Measurements from ENCODE around the gene AIMP1. TPM values are rescaled to one million over a fixed set of nuclear protein-coding genes. Genes with fewer than 3 reads are reported as not detected.

The AIMP1 gene
- total RNA-seq, 1 donor from 2014 or later = 72.1 TPM

GRCh38 chr4:106297245-106298035 lies 18.9 kb upstream of the AIMP1 start:
- H3K27ac Mint-ChIP-seq = no peak overlapping the region

DNA sequence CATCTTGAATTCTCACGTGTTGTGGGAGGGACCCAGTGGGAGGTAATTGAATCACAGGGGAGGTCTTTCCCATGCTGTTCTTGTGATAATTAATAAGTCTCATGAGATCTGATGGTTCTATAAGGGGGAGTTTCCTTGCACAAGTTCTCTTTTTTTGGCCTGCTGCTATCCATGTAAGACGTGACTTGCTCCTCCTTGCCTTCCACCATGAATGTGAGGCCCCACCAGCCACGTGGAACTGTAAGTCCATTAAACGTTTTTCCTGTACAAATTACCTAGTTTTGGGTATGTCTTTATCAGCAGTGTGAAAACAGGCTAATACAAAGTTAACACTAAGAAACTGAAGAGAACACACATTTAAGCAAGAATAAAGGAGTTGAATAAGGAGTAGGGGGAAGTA lies 16.4 kb upstream of the AIMP1 start:
- H3K9me3 Mint-ChIP-seq = no peaks in the 10 kb centered on the region
- no peak overlapping the region for H3K4me3 Mint-ChIP-seq (ENCODE audit: low read depth)
- H3K27ac Mint-ChIP-seq = no peak overlapping the region
- H3K27me3 Mint-ChIP-seq (ENCODE audit: low read depth) = no peaks in the 10 kb centered on the region
- DNase-seq (ENCODE audit: low spot score) = no peak
- no peaks in the 10 kb centered on the region for H3K4me1 Mint-ChIP-seq (ENCODE audit: low read depth)
- H3K36me3 Mint-ChIP-seq (ENCODE audit: low read depth) = peaks cover 21% of the 10 kb centered on the region
- intact Hi-C loops (cut with micrococcal nuclease) = no loop called here

More at GRCh38 chr4:106297245-106298035, 18.9 kb upstream of the AIMP1 start:
- no peak for DNase-seq (ENCODE audit: low spot score)
- no peaks in the 10 kb centered on the region for H3K4me1 Mint-ChIP-seq (ENCODE audit: low read depth)
- H3K4me3 Mint-ChIP-seq (ENCODE audit: low read depth) = no peak overlapping the region
- intact Hi-C loops (cut with micrococcal nuclease) = no loop called here
- H3K9me3 Mint-ChIP-seq = no peaks in the 10 kb centered on the region
- H3K27me3 Mint-ChIP-seq (ENCODE audit: low read depth) = no peaks in the 10 kb centered on the region
- peaks cover 25% of the 10 kb centered on the region for H3K36me3 Mint-ChIP-seq (ENCODE audit: low read depth)

DNA sequence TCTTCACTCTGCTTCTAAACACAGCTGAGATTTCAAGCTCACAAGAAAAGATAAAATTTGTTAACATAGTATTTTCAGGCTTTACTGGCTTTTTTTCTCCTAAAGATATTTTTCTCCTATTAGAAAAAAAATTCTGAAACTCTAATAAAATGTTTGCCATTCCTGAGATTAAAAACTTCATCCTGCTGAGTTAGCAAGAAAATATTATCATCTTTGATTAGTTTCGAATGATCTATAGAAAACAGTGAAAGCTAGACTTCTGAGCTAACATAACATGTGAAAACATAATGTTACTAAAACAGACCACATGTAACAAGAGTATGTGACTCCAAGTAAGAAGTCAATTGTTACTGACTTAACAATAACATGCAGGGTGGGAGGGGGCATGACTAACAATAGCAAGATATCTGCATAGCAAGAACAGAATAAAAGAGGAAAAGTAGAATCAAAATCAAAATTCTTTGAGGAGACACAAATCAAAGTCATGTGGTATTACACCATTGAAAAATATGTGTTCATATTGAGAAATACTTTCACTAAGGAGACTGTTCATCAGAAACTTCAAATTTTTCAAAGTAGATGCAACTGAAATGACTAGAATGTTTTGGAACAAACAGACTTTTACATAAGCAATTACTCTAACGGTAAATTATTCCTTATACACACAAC lies 14.8 kb upstream of the AIMP1 start:
- H3K36me3 Mint-ChIP-seq (ENCODE audit: low read depth) = peaks cover 15% of the 10 kb centered on the region
- no peaks in the 10 kb centered on the region for H3K4me1 Mint-ChIP-seq (ENCODE audit: low read depth)
- intact Hi-C loops (cut with micrococcal nuclease) = no loop called here
- DNase-seq (ENCODE audit: low spot score) = no peak
- H3K27ac Mint-ChIP-seq = no peak overlapping the region
- H3K9me3 Mint-ChIP-seq = no peaks in the 10 kb centered on the region
- no peaks in the 10 kb centered on the region for H3K27me3 Mint-ChIP-seq (ENCODE audit: low read depth)
- no peak overlapping the region for H3K4me3 Mint-ChIP-seq (ENCODE audit: low read depth)

GRCh38 chr4:106302062-106302438 lies 14.3 kb upstream of the AIMP1 start:
- Mint-ChIP-seq H3K27ac (no peak overlapping the region), H3K4me3 (ENCODE audit: low read depth) (no peak overlapping the region), H3K36me3 (ENCODE audit: low read depth) (peaks cover 15% of the 10 kb centered on the region), H3K9me3 (no peaks in the 10 kb centered on the region), H3K4me1 (ENCODE audit: low read depth) (no peaks in the 10 kb centered on the region), H3K27me3 (ENCODE audit: low read depth) (no peaks in the 10 kb centered on the region)
- DNase-seq (ENCODE audit: low spot score) = no peak
- intact Hi-C loops (cut with micrococcal nuclease) = no loop called here

- Mint-ChIP-seq H3K27me3 (ENCODE audit: low read depth) (no peaks in the 10 kb centered on the region), H3K9me3 (no peaks in the 10 kb centered on the region), H3K4me1 (ENCODE audit: low read depth) (no peaks in the 10 kb centered on the region), H3K36me3 (ENCODE audit: low read depth) (peaks cover 15% of the 10 kb centered on the region), H3K4me3 (ENCODE audit: low read depth) (no peak overlapping the region), H3K27ac (no peak overlapping the region)
- intact Hi-C loops (cut with micrococcal nuclease) = no loop called here
- no peak for DNase-seq (ENCODE audit: low spot score)
Measured at GRCh38 chr4:106303548-106304281, 12.6 kb upstream of the AIMP1 start.

- Mint-ChIP-seq H3K4me1 (ENCODE audit: low read depth) (no peaks in the 10 kb centered on the region), H3K9me3 (no peaks in the 10 kb centered on the region), H3K36me3 (ENCODE audit: low read depth) (peaks cover 15% of the 10 kb centered on the region), H3K27ac (no peak overlapping the region), H3K27me3 (ENCODE audit: low read depth) (no peaks in the 10 kb centered on the region), H3K4me3 (ENCODE audit: low read depth) (no peak overlapping the region)
- no peak for DNase-seq (ENCODE audit: low spot score)
- intact Hi-C loops (cut with micrococcal nuclease) = no loop called here
Measured at GRCh38 chr4:106304632-106305031, 11.7 kb upstream of the AIMP1 start.

DNA sequence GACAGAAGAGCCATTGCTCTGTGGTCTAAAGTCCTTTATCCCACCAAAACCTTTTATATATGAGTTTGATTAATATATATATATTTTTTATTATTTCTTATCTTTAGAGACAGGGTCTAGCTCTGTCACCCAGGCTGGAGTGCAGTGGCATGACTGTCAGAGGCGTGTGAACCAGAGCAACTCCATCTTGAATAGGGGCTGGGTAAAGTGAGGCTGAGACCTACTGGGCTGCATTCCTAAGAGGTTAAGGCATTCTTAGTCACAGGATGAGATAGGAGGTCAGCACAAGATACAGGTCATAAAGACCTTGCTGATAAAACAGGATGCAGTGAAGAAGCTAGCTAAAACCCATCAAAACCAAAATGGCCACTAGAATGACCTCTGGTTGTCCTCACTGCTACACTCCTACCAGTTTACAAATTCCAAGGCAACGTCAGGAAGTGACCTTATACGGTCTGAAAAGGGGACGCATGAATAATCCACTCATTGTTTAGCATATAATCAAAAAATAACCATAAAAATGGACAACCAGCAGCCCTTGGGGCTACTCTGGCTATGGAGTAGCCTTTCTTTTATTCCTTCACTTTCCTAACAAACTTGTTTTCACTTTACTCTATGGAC lies 10.8 kb upstream of the AIMP1 start:
- H3K27ac Mint-ChIP-seq = no peak overlapping the region
- no peaks in the 10 kb centered on the region for H3K9me3 Mint-ChIP-seq
- peaks cover 10% of the 10 kb centered on the region for H3K36me3 Mint-ChIP-seq (ENCODE audit: low read depth)
- H3K4me3 Mint-ChIP-seq (ENCODE audit: low read depth) = no peak overlapping the region
- H3K27me3 Mint-ChIP-seq (ENCODE audit: low read depth) = no peaks in the 10 kb centered on the region
- intact Hi-C loops (cut with micrococcal nuclease) = no loop called here
- DNase-seq (ENCODE audit: low spot score) = no peak
- H3K4me1 Mint-ChIP-seq (ENCODE audit: low read depth) = no peaks in the 10 kb centered on the region

DNA sequence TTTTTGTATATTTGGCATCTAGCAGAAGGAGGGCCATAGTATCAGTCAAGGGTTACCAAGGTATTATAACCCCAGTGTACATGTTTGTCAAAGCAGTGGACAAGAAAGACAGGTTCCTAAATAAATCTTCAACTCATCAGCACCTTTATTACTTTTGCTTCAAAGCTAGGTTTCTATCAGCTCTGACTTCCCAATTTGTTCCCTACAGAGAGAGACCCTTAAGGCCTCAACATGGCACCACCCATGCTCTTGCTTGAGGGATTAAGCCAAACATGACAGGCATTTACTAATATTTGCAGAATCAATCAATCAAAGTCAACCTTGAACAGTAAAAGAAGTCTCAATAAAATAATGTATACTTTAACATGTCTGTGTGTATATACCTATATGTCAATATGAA lies 9.8 kb upstream of the AIMP1 start:
- H3K27me3 Mint-ChIP-seq (ENCODE audit: low read depth) = no peaks in the 10 kb centered on the region
- intact Hi-C loops (cut with micrococcal nuclease) = no loop called here
- no peak for DNase-seq (ENCODE audit: low spot score)
- H3K36me3 Mint-ChIP-seq (ENCODE audit: low read depth) = peaks cover 10% of the 10 kb centered on the region
- H3K4me1 Mint-ChIP-seq (ENCODE audit: low read depth) = no peaks in the 10 kb centered on the region
- no peaks in the 10 kb centered on the region for H3K9me3 Mint-ChIP-seq
- H3K4me3 Mint-ChIP-seq (ENCODE audit: low read depth) = no peak overlapping the region
- H3K27ac Mint-ChIP-seq = no peak overlapping the region

DNA sequence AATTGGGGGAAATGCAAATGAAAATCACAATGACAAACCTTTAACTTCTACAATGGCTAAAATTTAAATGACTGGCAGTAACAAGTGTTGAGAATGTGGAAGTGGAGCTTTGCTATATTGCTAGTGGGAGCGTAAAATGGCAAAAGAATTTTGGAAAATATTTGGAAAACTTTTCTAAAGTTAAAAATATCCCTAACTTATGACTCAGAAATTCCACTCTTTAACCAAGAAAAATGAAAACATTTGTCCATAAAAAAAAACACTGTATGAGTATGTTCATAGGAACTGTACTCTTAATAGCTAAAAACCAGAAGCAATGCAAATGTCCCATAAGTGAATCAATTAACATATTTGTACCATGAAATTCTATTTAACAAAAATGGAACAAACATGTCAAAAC lies 4.0 kb upstream of the AIMP1 start:
- no peak overlapping the region for H3K27ac Mint-ChIP-seq
- no peaks in the 10 kb centered on the region for H3K27me3 Mint-ChIP-seq (ENCODE audit: low read depth)
- no peak overlapping the region for H3K4me3 Mint-ChIP-seq (ENCODE audit: low read depth)
- H3K4me1 Mint-ChIP-seq (ENCODE audit: low read depth) = peaks cover 15% of the 10 kb centered on the region
- peaks cover 6% of the 10 kb centered on the region for H3K36me3 Mint-ChIP-seq (ENCODE audit: low read depth)
- intact Hi-C loops (cut with micrococcal nuclease) = loop anchor here (10.0 kb wide), 1 partner anchor 1008 kb away; no protein-coding TSS in a partner anchor
- no peak for DNase-seq (ENCODE audit: low spot score)
- no peaks in the 10 kb centered on the region for H3K9me3 Mint-ChIP-seq

DNA sequence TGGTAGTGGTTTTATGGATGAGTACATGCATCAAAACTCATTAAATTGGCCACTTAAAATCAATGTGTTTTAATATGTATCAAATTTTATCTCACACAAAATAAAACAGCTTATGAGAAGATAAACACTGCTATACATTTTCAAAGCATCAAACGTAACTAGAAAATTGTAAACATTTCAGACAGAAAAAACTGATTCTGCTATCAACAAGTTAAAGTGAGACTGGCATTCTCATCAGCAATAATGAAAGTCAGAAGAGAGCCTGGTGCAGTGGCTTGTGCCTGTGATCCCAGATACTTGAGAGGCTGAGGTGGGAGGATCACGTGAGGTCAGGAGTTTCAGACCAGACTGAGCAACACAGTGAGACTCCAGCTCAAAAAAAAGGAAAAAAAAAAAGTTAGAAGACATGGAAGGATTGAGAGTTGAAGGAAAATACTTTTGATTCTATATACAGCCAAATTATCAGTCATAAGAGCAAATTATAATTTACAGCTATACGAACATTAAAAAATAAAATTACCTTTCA lies 3.3 kb upstream of the AIMP1 start:
- Mint-ChIP-seq H3K9me3 (no peaks in the 10 kb centered on the region), H3K4me1 (ENCODE audit: low read depth) (peaks cover 15% of the 10 kb centered on the region), H3K27me3 (ENCODE audit: low read depth) (no peaks in the 10 kb centered on the region), H3K27ac (peak overlapping the region; percentile 70), H3K4me3 (ENCODE audit: low read depth) (peak overlapping the region; percentile 37), H3K36me3 (ENCODE audit: low read depth) (peaks cover 6% of the 10 kb centered on the region)
- intact Hi-C loops (cut with micrococcal nuclease) = loop anchor here (10.0 kb wide), 1 partner anchor 1008 kb away; no protein-coding TSS in a partner anchor
- no peak for DNase-seq (ENCODE audit: low spot score)

DNA sequence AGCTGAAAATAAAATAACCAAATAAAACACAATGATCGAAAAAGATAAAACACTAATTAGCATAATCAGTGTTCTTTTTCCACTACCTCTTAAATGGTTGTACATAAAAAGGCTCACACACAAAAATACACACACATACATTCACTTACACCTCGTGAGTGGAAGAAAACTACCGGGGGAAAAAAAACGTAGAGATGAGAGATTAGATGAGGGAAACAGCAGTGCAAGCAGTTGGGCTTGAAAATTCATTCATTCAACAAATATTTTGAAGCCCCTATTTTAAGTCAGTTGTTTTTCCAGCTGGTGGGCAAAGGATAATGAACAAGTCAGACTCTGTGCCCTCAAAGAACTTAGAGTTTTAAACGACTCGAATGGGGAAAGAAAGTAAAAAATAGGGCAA lies 1.4 kb upstream of the AIMP1 start:
- Mint-ChIP-seq H3K4me3 (ENCODE audit: low read depth) (no peak overlapping the region), H3K27me3 (ENCODE audit: low read depth) (no peaks in the 10 kb centered on the region), H3K36me3 (ENCODE audit: low read depth) (peaks cover 7% of the 10 kb centered on the region), H3K27ac (peak overlapping the region; percentile 91), H3K9me3 (no peaks in the 10 kb centered on the region), H3K4me1 (ENCODE audit: low read depth) (peaks cover 23% of the 10 kb centered on the region)
- intact Hi-C loops (cut with micrococcal nuclease) = loop anchor here (2.0 to 10.0 kb wide), 4 partner anchors 48 to 1168 kb away; partner anchors contain the start of genes GSTCD, INTS12 and TET2
- no peak for DNase-seq (ENCODE audit: low spot score)

DNA sequence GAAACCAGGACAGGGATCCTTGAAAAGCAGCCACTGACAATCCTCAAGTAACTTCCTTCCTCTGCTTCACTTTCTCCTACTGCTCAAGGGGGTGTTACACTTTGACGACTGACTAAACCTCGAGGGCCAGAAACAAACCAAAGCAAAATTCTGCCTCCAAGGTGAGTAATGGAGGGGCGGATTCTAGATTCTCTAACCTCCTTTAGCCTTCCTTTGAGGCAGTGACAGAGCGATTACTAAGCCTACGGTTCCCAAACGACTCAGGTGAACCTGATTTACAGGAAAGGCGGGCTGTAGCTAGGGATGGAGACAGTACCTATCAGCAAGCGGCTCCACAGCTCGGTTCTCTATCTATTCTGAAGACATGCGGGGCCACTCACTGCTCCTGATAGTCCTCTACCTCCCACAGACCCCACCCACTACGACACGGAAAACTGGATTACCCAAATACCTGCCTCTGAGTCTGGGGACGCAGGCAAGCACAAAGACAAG lies 828 bp upstream of the AIMP1 start:
- Mint-ChIP-seq H3K27me3 (ENCODE audit: low read depth) (no peaks in the 10 kb centered on the region), H3K9me3 (no peaks in the 10 kb centered on the region), H3K36me3 (ENCODE audit: low read depth) (peaks cover 12% of the 10 kb centered on the region), H3K4me3 (ENCODE audit: low read depth) (no peak overlapping the region), H3K27ac (no peak overlapping the region), H3K4me1 (ENCODE audit: low read depth) (peaks cover 23% of the 10 kb centered on the region)
- DNase-seq (ENCODE audit: low spot score) = no peak
- intact Hi-C loops (cut with micrococcal nuclease) = loop anchor here (2.0 to 10.0 kb wide), 4 partner anchors 49 to 1168 kb away; partner anchors contain the start of genes GSTCD, INTS12 and TET2

All from activated T-helper 2 cell treated with anti-CD3 and anti-CD28 coated beads, Interferon-gamma antibody, Interleukin-2, Interleukin-4, amounts not matched to agents 10 μg/mL and 5 μg/mL and 100 μg/mL, durations not matched to agents 14 hours and 24 hours and 36 hours (primary cell).